HG02763 (cell line): ENCODE data around the gene RSPH3.
"Not testable (repeated sequence)": the region's sequence is repeated elsewhere in the genome, so short reads cannot be mapped to it uniquely, and the experiment has no call there.

Source experiments
- ATAC-seq: cut with Tn5 transposase; IDR thresholded peaks from one replicate; pipeline ENCODE4 v1.9.1; 2021; ENCODE audit warnings: mild to moderate bottlenecking, moderate library complexity; ENCODE audit not compliant: unreplicated experiment

Gene RSPH3

DNA sequence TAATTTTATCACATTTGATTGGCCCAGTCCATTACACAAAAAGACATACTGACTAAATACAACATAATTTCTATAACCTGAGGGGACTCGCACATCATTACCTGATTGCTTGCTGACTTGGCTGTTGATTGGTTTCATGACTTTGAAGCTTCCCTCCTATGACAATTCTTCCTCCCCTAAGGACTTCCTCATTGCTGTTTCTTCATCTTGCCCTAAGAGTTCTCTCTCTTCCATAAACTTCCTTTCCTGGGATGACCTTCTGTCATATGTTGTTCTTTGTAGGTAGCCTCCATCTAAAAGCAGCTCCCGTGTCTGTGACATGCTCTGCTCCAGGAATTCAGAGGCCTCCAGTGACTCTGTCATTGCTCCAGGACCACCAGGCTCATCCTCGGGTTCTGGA, 22.6 kb downstream of the RSPH3 start:
- ATAC-seq = no peak

- no peak for ATAC-seq
These were observed 27.5 kb downstream of the RSPH3 start for GRCh38 chr6:158972241-158973233.

GRCh38 chr6:158970640-158971275, 29.2 kb downstream of the RSPH3 start:
- no peak for ATAC-seq

DNA sequence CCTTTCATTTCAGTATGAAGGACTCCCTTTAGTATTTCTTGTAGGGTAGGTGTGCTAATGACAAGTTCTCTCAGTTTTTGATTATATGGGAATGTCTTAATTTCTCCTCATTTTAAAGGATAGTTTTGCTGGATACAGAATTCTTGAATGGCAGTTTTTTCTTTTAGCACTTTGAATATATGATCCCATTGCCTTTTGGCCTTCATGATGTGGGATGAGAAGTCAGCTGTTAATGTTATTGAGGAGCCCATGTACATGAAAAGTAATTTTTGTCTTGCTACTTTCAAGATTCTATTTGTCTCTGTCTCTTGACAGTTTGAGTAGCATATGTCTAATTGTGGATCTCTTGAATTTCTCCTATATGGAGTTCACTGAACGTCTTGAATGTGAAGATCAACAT, 30.9 kb downstream of the RSPH3 start:
- no peak for ATAC-seq

DNA sequence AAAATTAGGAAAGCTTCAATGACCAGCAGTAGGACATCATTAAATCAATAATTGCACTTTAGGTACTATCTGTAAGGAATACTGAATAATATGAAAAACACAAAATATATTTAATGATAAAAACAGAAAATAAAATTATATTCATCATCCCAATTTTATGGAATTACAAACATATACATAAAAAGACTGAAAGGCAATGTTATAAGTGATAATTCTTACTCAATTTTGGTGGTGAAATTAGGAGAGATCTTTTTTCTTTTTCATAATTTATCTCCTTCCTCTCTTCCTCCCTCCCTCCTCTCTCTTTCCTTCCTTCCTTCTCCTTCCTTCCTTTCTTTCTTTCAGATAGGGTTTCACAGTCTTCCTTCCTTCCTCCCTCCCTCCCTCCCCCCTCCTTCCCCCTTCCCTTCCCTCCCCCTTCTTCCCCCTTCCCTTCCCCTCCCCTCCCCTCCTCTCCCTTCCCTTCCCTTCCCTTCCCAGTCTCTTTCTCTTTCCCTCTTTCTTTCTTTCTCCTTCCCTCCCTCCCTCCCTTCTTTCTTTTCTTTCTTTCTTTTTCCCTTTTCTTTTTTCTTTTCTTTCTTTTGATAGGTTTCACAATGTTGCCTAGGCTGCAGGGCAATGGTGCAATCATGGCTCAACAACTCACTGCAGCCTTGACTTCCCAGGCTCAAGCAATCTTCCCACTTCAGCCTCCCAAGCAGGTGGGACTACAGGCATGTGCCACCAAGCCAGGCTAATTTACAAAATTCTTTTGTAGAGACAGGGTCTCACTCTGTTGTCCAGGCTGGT, 36.8 kb downstream of the RSPH3 start:
- no peak for ATAC-seq

DNA sequence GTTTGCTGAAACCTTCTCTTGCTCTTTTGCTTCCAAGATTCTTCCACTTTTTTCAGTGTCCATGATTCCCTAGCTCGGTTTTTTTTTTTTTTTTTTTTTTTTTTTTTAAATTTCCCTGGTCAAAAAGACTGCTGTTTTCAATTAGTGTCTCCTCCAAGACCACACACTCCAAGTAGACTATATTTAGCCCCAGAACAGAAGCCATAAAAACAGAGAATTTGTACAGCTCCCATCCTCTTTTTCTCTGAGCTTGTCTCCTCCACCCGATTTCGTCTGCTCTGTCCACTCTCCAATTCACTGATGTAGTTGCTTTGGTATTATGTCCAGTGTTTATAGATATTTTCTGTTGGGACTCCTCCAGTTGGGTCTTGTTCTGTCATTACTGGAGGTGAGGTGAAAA, 37.6 kb downstream of the RSPH3 start:
- ATAC-seq = no peak

DNA sequence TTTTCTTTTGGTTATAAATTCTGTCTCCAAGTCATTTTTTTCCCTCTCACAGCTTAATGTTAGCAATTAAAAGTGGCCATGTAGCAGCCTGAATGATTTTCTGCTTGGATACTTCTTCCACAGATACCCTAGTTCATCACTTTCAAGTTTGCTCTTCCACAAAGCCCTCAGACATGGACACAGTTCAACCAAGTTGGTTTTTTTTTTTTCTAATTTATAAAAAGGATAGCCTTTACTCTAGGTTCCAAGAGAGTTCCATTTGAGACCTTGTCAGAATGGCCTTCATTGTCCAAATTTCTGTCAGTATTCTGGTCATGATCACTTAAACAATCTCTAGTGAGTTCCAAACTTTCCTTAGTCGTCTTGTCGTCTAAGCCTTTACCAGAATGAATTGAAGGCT, 40.0 kb downstream of the RSPH3 start:
- no peak for ATAC-seq

DNA sequence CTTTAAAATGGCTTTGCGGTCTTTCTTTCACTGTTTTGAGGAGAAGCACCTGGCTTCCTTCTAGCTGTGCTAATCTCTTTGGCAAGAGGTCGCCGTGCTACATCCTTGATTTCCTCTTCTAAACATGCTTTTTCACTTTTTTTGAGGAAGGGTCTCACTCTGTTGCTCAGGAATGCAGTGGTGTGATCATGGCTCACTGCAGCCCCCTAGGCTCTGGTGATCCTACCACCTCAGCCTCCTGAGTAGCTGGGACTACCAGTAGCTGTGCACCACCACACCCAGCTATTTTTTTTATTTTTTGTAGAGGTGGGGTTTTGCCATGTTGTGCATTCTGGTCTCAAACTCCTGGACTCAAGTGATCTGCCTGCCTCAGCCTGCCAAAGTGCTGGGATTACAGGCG, 40.5 kb downstream of the RSPH3 start:
- no peak for ATAC-seq

GRCh38 chr6:158958504-158959386, 41.3 kb downstream of the RSPH3 start:
- no peak for ATAC-seq

- no peak for ATAC-seq
These were observed 44.7 kb downstream of the RSPH3 start for GRCh38 chr6:158955255-158955654.

GRCh38 chr6:158954753-158955152, 45.2 kb downstream of the RSPH3 start:
- no peak for ATAC-seq

- not testable (repeated sequence) for ATAC-seq
These were observed 48.0 kb downstream of the RSPH3 start for GRCh38 chr6:158952011-158952410.

- ATAC-seq = not testable (repeated sequence)
These were observed 48.4 kb downstream of the RSPH3 start for GRCh38 chr6:158951565-158951964.

DNA sequence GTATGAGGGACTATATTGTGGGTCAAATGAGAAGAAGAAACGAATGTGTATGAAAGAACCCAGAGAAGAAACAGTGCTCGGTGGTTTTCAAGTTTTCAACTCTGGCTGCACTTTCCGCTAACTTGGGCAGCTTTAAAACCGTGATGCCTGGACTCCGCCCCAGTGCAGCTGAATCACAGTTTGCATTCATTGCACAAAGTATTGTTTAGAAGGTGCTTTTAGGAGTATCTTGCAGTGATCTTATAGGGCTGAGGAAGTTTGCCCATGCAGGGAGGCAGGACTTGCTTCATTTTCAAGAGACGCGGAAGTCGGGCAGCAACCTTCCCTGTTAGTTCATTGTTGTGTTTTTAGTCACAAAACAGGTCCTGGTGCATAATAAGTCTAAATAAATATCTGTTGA, 52.7 kb downstream of the RSPH3 start:
- ATAC-seq = no peak

DNA sequence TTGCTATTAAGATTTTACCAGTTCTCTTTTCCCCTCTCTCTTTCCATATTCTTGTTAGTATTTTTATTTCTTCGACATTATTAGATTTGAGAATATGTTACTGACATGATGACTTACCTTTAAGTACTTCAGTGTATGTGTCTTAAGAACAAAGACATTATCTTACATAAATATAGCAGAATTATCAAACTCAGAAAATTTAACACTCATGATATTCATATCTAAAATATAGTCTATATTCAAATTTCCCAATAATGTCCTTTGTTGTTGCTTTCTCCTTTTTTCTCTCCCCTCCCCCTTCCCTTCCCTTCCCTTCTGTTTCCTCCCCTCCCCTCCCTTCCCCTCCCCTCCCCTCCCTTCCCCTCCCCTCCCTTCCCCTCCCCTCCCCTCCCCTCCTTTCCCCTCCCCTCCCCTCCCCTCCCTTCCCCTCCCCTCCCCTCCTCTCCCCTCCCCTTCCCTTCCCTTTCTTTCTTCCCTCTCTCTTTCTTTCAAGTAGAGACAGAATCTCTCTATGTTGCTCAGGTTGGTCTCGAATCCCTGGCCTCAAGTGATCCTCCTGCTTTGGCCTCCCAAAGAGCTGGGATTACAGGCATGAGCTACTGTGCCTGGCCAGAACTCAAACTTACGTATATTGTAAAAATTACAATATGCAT, 56.5 kb downstream of the RSPH3 start:
- ATAC-seq = no peak

DNA sequence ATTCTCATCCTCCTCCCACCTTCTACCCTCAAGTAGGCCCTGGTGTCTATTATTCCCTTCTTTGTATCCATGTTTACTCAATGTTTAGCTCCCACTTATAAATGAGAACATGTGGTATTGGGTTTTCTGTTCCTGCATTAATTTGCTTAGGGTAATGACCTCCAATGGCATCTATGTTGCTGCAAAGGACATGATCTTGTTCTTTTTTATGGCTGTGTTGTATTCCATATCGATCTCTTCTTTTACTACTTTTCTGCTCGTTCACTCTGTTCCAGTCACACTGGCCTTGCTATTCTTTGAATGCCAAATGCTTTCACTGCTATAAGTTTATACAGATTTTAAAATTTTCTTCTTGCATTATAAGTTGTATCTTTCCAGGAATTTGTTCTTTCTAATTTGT, 57.7 kb downstream of the RSPH3 start:
- no peak for ATAC-seq

GRCh38 chr6:158941246-158941645, 58.8 kb downstream of the RSPH3 start:
- ATAC-seq = no peak

GRCh38 chr6:158939255-158940159, 60.5 kb downstream of the RSPH3 start:
- ATAC-seq = no peak

GRCh38 chr6:158938811-158939254, 61.2 kb downstream of the RSPH3 start:
- ATAC-seq = no peak
